ENCODE data around the gene ACSL6.
"Not testable (repeated sequence)": the region's sequence is repeated elsewhere in the genome, so short reads cannot be mapped to it uniquely, and the experiment has no call there.

The ACSL6 gene

DNA sequence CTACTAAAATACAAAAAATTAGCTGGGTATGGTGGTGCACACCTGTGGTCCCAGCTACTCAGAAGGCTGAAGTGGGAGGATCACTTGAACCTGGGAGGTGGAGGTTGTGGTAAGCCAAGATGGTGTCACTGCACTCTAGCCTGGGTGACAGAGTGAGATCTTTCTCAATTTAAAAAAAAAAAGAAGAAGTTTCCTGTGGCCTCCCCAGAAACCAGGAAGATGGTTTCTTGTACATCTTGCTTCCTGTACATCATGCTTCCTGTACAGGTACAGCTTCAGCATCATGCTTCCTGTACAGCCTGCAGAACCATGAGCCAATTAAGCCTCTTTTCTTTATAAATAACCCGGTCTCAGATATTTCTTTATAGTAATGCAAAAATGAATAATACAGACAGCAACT lies 109.2 kb downstream of the ACSL6 start:
- H3K4me3 ChIP-seq (ENCODE audit: low read depth in 1 of 2, low read length in 2 of 2); H3K27ac ChIP-seq (ENCODE audit: low read length); H3K4me1 ChIP-seq (ENCODE audit: control insufficient read depth in 1 of 2, insufficient read depth in 2 of 2, low read length in 2 of 2); H3K36me3 ChIP-seq (ENCODE audit: control insufficient read depth in 1 of 2, insufficient read depth in 2 of 2, low read length in 2 of 2); H3K27me3 ChIP-seq (ENCODE audit: low read depth, low read length); H3K9me3 ChIP-seq (ENCODE audit: control insufficient read depth in 1 of 2, low read length in 2 of 2): not testable (repeated sequence)

All from muscle layer of duodenum (tissue), 2 donors.